Vagina (tissue), 2 donors: ENCODE data around the gene RRAS.

Experiments
- CTCF ChIP-seq, 3 experiments: fragments of 450-650 bp in 2 of 3; fragments of 200-600 bp in 1 of 3; sonication (generic) in 1 of 3; IDR thresholded peaks; one replicate each; pipeline ENCODE4 v1.5.1; 2017 to 2019; ENCODE audit warnings: antibody characterized with exemption in 3 of 3, mild to moderate bottlenecking in 2 of 3, moderate library complexity in 2 of 3
- POLR2AphosphoS5 ChIP-seq, 2 donors: sonication (generic); formaldehyde crosslinking; IDR thresholded peaks; one replicate each; pipeline ENCODE4 v1.9.0; 2017; ENCODE audit warnings: antibody characterized with exemption in 2 of 2, mild to moderate bottlenecking in 2 of 2, low read depth in 1 of 2; ENCODE audit not compliant: insufficient read depth in 1 of 2

GRCh38 chr19:49594993-49595818 lies 44.7 kb downstream of the RRAS start:
- no peak for TF ChIP-seq CTCF (IDR thresholded peaks at IDR 0.05)
- TF ChIP-seq POLR2AphosphoS5 (IDR thresholded peaks at IDR 0.05; ENCODE audit: insufficient read depth in 1 of 2, low read depth in 1 of 2): no peak
